ENCODE results near the gene CD99.

CD99 gene, protein sequence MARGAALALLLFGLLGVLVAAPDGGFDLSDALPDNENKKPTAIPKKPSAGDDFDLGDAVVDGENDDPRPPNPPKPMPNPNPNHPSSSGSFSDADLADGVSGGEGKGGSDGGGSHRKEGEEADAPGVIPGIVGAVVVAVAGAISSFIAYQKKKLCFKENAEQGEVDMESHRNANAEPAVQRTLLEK

GRCh38 chrX:2690856-2691542 is at the start of gene CD99:
CD99 (plus strand) TSS chrX:2691295; CDS start chrX:2691361, 66 bp downstream.
- TF ChIP-seq, protein P1, sequence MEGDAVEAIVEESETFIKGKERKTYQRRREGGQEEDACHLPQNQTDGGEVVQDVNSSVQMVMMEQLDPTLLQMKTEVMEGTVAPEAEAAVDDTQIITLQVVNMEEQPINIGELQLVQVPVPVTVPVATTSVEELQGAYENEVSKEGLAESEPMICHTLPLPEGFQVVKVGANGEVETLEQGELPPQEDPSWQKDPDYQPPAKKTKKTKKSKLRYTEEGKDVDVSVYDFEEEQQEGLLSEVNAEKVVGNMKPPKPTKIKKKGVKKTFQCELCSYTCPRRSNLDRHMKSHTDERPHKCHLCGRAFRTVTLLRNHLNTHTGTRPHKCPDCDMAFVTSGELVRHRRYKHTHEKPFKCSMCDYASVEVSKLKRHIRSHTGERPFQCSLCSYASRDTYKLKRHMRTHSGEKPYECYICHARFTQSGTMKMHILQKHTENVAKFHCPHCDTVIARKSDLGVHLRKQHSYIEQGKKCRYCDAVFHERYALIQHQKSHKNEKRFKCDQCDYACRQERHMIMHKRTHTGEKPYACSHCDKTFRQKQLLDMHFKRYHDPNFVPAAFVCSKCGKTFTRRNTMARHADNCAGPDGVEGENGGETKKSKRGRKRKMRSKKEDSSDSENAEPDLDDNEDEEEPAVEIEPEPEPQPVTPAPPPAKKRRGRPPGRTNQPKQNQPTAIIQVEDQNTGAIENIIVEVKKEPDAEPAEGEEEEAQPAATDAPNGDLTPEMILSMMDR (IDR thresholded peaks at IDR 0.05) = no peak

DNA sequence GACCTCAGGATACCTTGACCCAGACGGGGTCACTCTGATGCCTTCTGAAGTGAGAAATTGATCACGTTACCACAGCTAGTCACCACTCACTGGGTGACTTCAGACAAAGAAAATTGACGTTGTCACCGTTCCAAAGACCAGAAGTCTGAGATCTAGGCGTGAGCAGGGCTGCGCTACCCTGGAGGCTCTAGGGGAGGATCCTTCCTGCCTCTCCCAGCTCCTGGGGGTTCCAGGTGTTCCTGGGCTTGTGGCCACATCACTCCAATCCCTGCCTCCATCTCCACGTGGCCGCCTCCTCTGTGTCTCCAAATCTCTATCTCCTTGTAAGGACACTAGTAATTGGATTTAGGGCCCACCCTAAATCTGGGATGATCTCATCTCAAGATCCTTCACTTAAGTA is 48.9 kb upstream of the CD99 start:
- TF ChIP-seq, protein P1 (IDR thresholded peaks at IDR 0.05) = no peak

DNA sequence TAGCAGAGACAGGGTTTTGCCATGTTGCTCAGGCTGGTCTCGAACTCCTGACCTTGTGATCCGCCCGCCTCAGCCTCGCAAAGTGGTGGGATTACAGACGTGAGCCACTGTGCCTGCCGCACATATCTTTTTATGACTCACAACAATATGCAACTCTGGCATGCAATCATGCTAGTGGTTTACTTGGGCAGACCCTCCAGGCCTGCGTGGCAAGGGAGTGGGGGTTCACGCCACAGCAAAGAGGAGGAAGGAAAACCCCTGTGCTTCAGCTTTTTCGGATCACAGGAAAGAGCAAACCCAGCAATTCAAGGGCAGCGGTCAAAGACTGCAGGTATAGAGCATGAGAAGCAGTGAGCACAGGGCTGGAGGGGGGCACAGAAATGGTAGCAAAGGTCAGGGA is 48.3 kb upstream of the CD99 start:
- TF ChIP-seq, protein P1 (IDR thresholded peaks at IDR 0.05) = no peak

GRCh38 chrX:2643880-2644279 is 47.2 kb upstream of the CD99 start:
- TF ChIP-seq, protein P1 (IDR thresholded peaks at IDR 0.05) = no peak

- TF ChIP-seq, protein P1 (IDR thresholded peaks at IDR 0.05) = no peak
These were observed 45.5 kb upstream of the CD99 start for GRCh38 chrX:2645563-2645962.

GRCh38 chrX:2647627-2648026 is 43.5 kb upstream of the CD99 start:
- TF ChIP-seq, protein P1 (IDR thresholded peaks at IDR 0.05) = no peak

DNA sequence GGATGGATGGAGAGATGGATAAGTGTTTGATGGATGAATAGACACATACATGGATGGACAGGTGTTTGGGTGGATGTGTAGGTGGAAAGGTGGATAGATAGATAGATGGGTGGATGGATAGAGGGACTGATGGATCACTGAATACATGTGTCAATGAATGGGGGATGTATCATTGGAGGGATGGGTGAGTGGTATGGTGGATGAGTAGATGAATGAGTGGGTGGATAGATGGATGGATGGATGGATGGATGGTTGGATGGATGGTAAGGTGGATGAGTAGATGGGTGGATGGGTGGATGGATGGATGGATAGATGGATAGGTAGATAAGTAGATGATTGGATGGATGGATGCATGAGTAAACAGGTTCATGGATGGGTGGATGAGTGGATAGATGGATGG is 41.1 kb upstream of the CD99 start:
- TF ChIP-seq, protein P1 (IDR thresholded peaks at IDR 0.05) = no peak

All from LNCAP (cell line).